ENCODE data around the gene AUTS2.

The AUTS2 gene

GRCh38 chr7:69600710-69601519, 2.6 kb downstream of the AUTS2 start:
- no peak for DNase-seq

- no peak for DNase-seq
Observed at GRCh38 chr7:69602522-69602921, 4.2 kb downstream of the AUTS2 start.

- DNase-seq, result no peak
Observed at GRCh38 chr7:69603351-69603750, 5.1 kb downstream of the AUTS2 start.

GRCh38 chr7:69603937-69604494, 5.7 kb downstream of the AUTS2 start:
- DNase-seq, result no peak

- DNase-seq, result no peak
Observed at GRCh38 chr7:69605070-69605469, 6.8 kb downstream of the AUTS2 start.

GRCh38 chr7:69605546-69605945, 7.3 kb downstream of the AUTS2 start:
- DNase-seq, result no peak

DNA sequence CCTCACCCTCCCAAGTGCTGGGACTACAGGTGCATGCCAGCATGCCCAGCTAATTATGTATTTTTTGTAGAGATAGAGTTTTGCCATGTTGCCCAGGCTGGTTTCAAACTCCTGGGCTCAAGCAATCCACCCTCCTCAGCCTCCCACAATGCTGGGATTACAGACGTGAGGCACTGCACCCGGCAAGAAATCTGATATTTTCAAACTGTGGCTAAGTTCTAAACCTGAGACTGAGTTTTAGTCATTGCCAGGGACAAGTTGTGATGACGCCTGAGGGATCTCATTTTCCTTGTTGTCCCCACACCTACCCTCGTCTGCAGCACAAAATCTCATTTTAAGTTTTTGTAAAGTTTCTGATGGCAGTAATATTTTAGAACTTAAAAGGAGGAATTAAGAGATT, 9.8 kb downstream of the AUTS2 start:
- DNase-seq, result no peak

DNA sequence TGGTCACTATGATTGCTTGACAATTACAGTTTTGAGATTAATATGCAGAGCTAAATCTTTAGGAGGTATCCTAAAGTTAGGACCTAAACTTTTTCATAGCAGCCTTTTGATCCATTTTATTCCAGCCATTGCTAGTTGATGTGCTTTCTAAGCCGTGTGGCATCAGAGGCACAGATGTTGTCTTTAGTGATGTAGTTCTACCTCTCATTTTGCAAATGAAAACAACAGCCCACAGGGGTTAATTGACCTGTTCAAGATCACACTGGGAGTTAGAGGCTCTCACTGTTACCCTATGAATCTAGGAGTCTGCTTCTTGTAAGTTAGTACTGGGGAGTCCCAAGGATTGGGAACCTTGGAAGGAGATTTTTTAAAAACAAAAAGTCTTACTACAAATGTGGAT, 10.6 kb downstream of the AUTS2 start:
- DNase-seq, result no peak

DNA sequence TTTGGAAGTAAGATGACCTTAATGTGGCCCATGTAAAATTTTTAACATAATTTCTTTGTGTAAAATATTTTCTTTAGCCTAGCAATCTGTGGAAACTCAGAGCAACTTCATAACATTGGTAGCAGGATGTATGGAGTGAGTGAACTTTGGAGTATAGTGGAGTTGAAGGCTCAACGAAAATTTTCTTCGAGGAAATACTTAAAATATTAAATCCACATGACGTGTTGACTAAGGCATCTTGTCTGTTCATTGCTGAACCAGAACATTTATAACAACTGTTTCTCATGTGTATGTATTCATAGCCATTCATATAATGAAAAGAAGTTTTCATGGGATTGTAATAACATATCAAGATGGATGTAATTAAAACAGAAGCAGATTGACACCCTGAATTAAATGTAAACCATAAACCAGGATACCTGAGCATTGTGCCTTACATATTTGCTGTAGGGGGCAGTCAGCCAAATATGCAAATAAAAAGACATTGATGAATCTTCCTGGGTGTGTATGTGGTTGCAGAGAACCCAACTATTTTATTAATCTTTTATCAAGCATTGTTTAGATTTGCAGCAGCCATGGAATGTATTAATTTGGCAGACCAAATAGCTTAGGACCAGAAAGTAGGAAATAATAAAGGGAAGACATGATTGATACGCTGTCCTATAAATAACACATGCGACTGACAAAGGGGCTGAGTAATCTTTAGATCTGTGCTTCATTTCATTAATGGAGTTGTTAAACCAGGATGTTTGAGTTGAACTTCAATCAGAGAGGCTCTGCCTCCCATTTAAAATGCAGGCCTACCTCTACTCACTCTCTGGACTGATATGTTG, 11.5 kb downstream of the AUTS2 start:
- DNase-seq, result no peak

DNA sequence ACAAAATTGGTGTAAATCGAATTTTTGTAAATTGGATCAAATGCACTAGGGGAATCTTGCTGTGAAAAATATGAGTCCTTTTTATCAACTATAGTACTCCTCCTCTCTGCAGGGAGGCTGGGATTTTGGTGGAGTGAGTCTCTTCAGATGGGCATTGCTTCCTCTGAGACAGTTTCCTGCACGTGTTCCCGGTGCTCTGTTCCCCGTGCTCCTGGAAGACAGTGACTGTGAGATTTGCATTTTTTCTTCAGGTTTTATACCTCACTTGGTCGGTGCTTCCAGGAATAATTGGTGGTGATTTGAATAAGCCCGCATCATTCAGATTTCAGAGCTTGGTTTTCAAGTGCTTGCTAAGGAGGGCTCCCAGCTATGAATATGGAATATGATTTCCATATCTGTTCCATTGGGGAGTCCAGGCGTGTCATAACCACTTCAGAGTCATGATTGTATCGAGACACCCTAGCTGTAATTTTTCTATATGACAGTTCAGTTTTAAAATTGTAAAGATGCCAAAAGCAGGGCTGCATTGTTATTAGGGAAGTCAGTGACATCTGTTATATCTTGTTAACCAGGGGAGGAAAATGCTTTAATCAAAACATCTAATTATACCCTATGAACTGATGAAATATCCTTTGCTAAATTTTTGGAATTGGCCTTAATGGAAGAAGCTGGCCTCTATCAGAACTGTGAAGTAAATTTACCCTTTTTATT, 12.3 kb downstream of the AUTS2 start:
- DNase-seq, result no peak

DNA sequence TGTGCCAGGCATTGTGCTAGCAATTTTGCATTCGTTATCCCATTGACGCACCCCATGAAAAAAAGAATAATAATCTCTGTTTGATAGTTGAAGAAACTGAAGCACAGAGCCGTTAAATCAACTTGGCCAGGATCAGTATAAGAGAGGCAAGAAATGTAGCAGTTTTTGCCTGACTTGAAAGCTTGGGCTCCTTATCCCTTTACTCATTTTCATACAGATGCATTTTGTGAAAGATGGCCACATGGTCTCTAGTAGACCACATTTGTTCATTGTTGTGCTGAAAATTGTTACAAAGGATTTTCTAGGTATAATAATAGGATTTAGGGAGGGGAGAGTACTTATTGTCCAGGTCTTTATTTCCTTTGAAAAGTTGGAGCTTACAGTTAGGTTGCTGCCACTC, 14.7 kb downstream of the AUTS2 start:
- no peak for DNase-seq

DNA sequence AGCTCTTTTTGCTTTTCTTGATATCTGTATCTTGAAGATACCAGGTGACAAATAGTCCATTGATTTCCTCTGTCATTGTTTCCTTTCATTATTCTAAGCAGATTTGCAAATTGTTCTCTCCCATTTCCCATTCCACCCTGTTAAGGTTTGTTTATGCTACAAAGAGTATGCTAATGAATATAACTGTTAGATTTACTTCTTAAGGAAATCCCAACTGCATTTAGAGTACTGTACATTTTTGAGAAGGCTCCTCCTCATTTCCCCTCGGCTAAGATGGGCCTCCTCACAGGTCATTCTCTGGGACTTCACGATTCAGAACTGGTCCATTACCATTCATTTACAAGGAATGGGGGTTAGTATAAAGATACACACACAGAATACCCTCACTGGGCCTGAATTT, 15.6 kb downstream of the AUTS2 start:
- no peak for DNase-seq

DNA sequence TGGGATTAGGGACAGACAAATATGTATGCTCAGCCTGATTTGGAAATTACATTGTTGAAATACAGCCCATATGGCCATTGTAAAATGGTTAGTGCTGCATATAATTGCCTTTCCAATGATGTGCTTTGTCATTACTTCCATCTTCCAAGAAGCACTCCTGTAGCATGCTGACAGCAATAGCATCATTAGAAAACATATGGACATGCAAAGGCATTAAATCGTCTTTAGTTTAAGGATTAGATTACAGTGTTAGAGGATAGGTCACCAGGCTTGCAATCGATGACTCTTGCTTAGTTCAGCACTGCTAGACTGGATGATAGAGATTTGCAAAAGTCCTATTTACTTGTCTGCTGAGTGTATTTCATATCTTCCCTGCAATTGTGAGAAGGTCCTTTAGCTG, 17.4 kb downstream of the AUTS2 start:
- DNase-seq, result no peak

DNA sequence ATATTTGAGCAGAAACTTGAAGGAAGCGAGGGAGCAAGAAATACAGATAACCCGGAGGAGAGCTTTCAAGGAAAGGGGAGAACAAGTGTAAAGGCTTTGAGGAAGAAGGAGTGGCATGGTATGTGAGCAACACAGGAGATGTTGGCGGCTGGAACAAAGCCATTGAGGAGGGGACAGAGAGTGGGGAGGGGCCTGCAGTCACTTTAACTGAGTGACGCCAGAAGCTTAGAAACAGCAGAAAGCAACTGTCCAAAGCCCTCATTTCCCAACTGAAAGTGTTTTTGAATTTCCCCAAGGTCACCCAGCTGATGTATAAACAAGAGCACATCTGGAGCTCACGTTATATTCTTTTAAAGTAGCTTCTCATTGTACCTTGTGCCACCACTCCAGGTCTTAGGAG, 19.1 kb downstream of the AUTS2 start:
- DNase-seq, result no peak

GRCh38 chr7:69619054-69619453, 20.8 kb downstream of the AUTS2 start:
- no peak for DNase-seq

DNA sequence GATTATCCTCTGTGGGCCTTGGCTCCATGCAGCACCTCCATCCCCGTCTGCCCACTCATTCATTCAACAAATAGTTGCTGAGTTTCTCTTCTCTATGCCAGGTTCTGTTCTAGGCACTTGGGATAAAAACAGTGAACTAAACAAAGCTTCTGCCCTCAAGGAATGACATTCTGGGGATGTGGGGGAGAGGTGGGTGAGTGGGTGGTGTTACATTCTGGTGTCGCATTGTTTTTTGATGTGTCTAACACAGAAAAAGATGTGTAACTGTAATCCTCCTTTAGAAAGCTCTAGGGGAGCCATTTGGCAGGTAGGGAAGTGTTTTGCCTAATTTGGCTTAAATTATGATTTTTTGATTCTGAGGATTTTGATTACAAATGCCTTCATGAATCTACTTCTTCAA, 21.4 kb downstream of the AUTS2 start:
- DNase-seq, result no peak

DNA sequence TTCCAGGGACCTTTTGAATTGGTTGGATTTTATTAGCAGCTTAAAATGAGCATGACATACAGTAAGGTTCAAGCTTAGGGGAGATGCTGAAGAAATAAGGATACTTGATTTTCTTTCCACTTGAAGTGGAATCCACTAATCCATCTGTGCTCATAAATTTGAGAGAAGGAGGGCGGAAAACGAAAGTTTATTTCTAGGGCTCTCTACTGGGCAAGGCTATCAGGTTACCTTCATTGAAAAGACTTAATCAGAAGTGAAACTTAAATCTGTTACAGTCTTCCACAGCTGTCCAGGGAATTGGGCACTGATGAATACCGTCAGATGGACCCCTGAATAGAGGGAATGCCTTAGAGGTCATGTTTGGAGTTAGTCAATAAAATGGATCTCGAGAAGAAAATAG, 21.8 kb downstream of the AUTS2 start:
- DNase-seq, result no peak

- DNase-seq, result no peak
Observed at GRCh38 chr7:69620650-69621049, 22.4 kb downstream of the AUTS2 start.

- no peak for DNase-seq
Observed at GRCh38 chr7:69622014-69622835, 23.9 kb downstream of the AUTS2 start.

- no peak for DNase-seq
Observed at GRCh38 chr7:69622960-69623359, 24.7 kb downstream of the AUTS2 start.

DNA sequence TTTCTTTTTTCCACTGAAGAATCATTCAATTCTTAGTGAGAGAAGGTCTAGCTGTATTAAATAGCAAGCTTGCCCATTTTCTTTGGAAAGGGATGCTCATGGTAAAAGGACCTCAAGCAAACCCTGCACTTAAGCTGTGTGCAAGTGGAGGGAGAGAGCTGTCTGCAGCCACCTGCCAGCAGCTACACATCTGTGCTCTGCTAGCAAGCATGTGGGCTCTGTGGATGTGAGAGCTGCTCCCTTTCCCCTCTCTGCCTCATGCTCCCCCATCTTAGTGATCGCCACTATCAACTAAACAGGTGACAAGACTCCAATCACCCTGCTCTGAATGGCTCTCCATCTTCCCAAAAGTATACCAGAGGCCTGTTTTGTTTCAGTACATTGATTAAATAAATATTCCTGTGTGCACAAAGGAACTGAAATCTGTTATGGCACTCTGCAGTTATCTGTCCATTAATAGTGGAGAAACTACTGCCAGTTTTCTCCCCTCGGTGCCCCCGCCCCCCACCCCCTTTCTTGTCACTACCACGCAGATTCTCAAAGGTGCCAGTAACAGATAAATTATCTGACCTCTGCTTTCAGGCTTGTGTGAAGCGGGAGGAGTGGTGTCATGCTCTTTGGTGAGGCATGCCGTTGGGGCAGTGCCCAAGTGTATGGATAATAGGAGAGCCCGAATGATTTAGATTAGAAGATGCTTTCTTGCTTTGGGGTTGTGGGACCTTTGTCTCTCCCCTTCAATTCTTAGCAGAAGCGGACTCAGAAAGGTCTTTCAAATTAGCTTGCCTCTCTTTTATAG, 26.4 kb downstream of the AUTS2 start:
- DNase-seq, result no peak

- no peak for DNase-seq
Observed at GRCh38 chr7:69625238-69625637, 27.0 kb downstream of the AUTS2 start.

Data from NCI-H2081 treated with DMSO at 0.1 percent for 48 hours (cell line).